Uterus (tissue), 2 donors: ENCODE results near the gene ANKMY2.
"Not testable (repeated sequence)": the region's sequence is repeated elsewhere in the genome, so short reads cannot be mapped to it uniquely, and the experiment has no call there.

Experiments
- CTCF ChIP-seq, 4 experiments: fragments of 200-600 bp in 2 of 4; fragments of 450-650 bp in 2 of 4; sonication (generic) in 2 of 4; IDR thresholded peaks; one replicate each; pipeline ENCODE4 v1.5.1; 2016 to 2019; ENCODE audit warnings: antibody characterized with exemption in 4 of 4, mild to moderate bottlenecking in 2 of 4, moderate library complexity in 1 of 4
- POLR2A ChIP-seq, 2 donors: fragments of 450-650 bp; IDR thresholded peaks; one replicate each; pipeline ENCODE4 v1.6.1; 2016; ENCODE audit warnings: antibody characterized with exemption in 2 of 2, mild to moderate bottlenecking in 1 of 2, moderate library complexity in 1 of 2

- not testable (repeated sequence) for TF ChIP-seq CTCF, POLR2A (IDR thresholded peaks at IDR 0.05)
Measured at GRCh38 chr7:16678645-16679566, 33.4 kb upstream of the ANKMY2 start.
